ENCODE data around the gene ZNF608. TPM values are rescaled to one million over a fixed set of nuclear protein-coding genes. Genes with fewer than 3 reads are reported as not detected.
A peak's percentile ranks its signal among the peaks of the same experiment; 100 is the strongest.

The ZNF608 gene, protein sequence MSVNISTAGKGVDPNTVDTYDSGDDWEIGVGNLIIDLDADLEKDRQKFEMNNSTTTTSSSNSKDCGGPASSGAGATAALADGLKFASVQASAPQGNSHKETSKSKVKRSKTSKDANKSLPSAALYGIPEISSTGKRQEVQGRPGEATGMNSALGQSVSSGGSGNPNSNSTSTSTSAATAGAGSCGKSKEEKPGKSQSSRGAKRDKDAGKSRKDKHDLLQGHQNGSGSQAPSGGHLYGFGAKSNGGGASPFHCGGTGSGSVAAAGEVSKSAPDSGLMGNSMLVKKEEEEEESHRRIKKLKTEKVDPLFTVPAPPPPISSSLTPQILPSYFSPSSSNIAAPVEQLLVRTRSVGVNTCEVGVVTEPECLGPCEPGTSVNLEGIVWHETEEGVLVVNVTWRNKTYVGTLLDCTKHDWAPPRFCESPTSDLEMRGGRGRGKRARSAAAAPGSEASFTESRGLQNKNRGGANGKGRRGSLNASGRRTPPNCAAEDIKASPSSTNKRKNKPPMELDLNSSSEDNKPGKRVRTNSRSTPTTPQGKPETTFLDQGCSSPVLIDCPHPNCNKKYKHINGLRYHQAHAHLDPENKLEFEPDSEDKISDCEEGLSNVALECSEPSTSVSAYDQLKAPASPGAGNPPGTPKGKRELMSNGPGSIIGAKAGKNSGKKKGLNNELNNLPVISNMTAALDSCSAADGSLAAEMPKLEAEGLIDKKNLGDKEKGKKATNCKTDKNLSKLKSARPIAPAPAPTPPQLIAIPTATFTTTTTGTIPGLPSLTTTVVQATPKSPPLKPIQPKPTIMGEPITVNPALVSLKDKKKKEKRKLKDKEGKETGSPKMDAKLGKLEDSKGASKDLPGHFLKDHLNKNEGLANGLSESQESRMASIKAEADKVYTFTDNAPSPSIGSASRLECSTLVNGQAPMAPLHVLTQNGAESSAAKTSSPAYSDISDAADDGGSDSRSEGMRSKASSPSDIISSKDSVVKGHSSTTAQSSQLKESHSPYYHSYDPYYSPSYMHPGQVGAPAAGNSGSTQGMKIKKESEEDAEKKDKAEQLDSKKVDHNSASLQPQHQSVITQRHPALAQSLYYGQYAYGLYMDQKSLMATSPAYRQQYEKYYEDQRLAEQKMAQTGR (N-terminal part only)
- 0.87 to 1.6 TPM (median 1.1 TPM) in 3 replicates for polyA plus RNA-seq
- 1.3 TPM for polyA plus RNA-seq (2011; ENCODE audit: low read depth)
- 0.84 and 0.95 TPM in 2 replicates for polyA plus RNA-seq (2011; cell fraction: cytosol; rRNA removed)
- polyA plus RNA-seq (2011; cell fraction: nucleus; rRNA removed): 3.2 and 4.1 TPM in 2 replicates
- 0.89 and 1.1 TPM in 2 replicates for polyA plus RNA-seq (2012; ENCODE audit: low replicate concordance)
- polyA minus RNA-seq: 2.1 to 2.8 TPM (median 2.4 TPM) in 3 replicates
- 0.58 TPM for polyA minus RNA-seq (2011; cell fraction: cytosol; rRNA and poly(A)+ RNA removed)
- 1.8 and 3.7 TPM in 2 replicates for polyA minus RNA-seq (2011; cell fraction: nucleus; rRNA and poly(A)+ RNA removed)

DNA sequence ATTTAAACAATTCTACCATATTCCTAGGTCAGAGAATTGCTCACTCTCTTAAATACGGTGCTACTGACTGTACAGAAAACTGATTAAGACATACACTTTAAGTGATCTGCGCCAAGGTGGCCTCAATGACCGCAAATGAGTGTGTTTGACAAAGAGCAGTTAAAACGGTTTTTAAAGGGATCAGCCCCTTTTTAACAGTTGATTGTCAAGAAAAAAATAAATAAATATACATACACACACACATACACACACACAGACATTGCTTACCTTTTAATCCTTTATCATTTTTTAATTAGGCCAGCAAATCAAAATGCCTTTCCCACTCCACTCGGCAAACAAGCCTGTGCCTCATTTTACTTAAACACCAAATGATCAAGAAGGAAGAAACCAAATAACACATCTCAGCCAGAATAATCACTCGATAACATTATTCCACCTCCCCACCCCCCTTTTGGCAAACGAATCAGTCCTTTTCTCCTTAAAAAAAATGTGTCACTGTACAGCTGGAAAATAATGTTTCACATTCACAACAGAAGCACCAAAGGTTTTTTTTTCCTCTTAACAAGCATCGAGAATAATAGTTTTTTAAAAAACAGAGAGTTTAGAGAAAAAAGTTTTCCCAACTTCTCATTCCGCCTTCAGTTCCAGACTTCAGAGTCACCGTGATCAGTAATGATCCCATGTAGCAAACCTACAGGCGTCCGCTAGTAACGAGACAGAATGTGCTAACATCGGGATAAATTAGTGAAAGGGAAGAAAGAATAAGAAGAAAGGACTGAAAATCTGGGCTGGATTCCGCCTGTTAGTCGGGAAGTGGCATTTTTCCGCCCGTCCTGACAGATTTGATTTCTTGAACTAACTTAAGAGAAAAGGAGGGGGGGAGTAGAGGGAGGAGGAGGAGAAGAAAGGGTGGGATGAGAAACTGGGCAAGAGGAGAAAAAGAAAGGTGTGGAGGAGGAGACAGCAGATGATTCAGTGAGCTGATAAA lies at the start of gene ZNF608:
ZNF608 (minus strand) TSS at position 712 of the 988 bp plus-strand sequence. CDS start 1,650 bp downstream, outside the sequence.
- no peak for DNase-seq (ENCODE audit: low read depth, low spot score)
- peak; percentile 5 for FAIRE-seq
- Histone ChIP-seq H3K4me2 (ENCODE audit: control insufficient read depth, extremely low read depth, insufficient read depth, low read depth, low read length) (peak within 1 kb of the TSS; percentile 88), H3K9me1 (ENCODE audit: control insufficient read depth, extremely low read depth, insufficient read depth, low read length) (no peaks in the 10 kb centered on the region), H3K9ac (ENCODE audit: control insufficient read depth, extremely low read depth, insufficient read depth, low read length) (peak within 1 kb of the TSS; percentile 73), H3K27me3 (ENCODE audit: control insufficient read depth, extremely low read depth, insufficient read depth, low read length) (peaks cover 16% of the 10 kb centered on the region), H4K20me1 (ENCODE audit: control insufficient read depth, extremely low read depth, insufficient read depth, low read length) (no peaks in the 10 kb centered on the region), H3K9me3 (ENCODE audit: control insufficient read depth, low read depth, low read length) (no peaks in the 10 kb centered on the region), H3K36me3 (ENCODE audit: control insufficient read depth in 2 of 2, extremely low read depth in 1 of 2, insufficient read depth in 2 of 2, low read length in 2 of 2) (no peaks in the 10 kb centered on the region), H3K79me2 (ENCODE audit: control insufficient read depth, insufficient read depth, low read length) (no peaks in the 10 kb centered on the region), H3K4me1 (ENCODE audit: control insufficient read depth, extremely low read depth, insufficient read depth, low read length) (peaks cover 31% of the 10 kb centered on the region), H2AFZ (ENCODE audit: control insufficient read depth, low read length) (peak within 1 kb of the TSS; percentile 74), H3K27ac (ENCODE audit: control insufficient read depth, insufficient read depth, low read length) (peak within 1 kb of the TSS; percentile 62), H3K4me3 (ENCODE audit: control insufficient read depth in 2 of 3, extremely low read depth in 1 of 3, insufficient read depth in 2 of 3, low read depth in 1 of 3, low read length in 3 of 3) (peak within 1 kb of the TSS; percentile 40 to 79 (median 77))
- TF ChIP-seq EZH2 (IDR thresholded peaks at IDR 0.05; ENCODE audit: low read length): no peak
- dilution Hi-C loops (cut with MboI; ENCODE audit: extremely low pct_ligation_motif_present, low sequenced_read_pairs): no loop called here

DNA sequence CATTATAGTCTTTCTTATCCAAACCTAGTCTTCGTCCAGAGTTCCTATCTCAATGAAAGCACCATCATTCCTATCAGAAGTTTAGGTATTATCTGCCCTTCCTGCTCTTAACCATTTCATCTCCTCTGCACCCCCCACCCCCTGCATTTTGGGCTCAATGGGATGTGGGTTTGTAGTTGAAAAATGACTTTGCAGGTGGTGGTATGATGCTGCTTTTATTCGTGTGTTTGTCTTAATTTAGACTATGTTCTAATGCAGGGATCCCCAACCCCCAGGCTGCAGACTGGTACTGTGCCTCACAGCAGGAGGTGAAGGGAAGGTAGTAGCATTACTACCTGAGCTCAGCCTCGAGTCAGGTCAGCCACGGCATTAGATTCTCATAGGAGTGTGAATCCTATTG lies 49.4 kb upstream of the ZNF608 start:
- no peak overlapping the region for H3K4me2 ChIP-seq (ENCODE audit: control insufficient read depth, extremely low read depth, insufficient read depth, low read depth, low read length)
- H3K27ac ChIP-seq (ENCODE audit: control insufficient read depth, insufficient read depth, low read length): no peak overlapping the region
- DNase-seq (ENCODE audit: low read depth, low spot score): no peak
- no peaks in the 10 kb centered on the region for H3K36me3 ChIP-seq (ENCODE audit: control insufficient read depth in 2 of 2, extremely low read depth in 1 of 2, insufficient read depth in 2 of 2, low read length in 2 of 2)
- dilution Hi-C loops (cut with MboI; ENCODE audit: extremely low pct_ligation_motif_present, low sequenced_read_pairs): no loop called here
- no peak overlapping the region for H3K9ac ChIP-seq (ENCODE audit: control insufficient read depth, extremely low read depth, insufficient read depth, low read length)
- H3K27me3 ChIP-seq (ENCODE audit: control insufficient read depth, extremely low read depth, insufficient read depth, low read length): no peaks in the 10 kb centered on the region
- no peak for FAIRE-seq
- H3K4me3 ChIP-seq (ENCODE audit: control insufficient read depth in 2 of 3, extremely low read depth in 1 of 3, insufficient read depth in 2 of 3, low read depth in 1 of 3, low read length in 3 of 3): no peak overlapping the region
- TF ChIP-seq EZH2 (IDR thresholded peaks at IDR 0.05; ENCODE audit: low read length): no peak
- TF ChIP-seq, protein P1, sequence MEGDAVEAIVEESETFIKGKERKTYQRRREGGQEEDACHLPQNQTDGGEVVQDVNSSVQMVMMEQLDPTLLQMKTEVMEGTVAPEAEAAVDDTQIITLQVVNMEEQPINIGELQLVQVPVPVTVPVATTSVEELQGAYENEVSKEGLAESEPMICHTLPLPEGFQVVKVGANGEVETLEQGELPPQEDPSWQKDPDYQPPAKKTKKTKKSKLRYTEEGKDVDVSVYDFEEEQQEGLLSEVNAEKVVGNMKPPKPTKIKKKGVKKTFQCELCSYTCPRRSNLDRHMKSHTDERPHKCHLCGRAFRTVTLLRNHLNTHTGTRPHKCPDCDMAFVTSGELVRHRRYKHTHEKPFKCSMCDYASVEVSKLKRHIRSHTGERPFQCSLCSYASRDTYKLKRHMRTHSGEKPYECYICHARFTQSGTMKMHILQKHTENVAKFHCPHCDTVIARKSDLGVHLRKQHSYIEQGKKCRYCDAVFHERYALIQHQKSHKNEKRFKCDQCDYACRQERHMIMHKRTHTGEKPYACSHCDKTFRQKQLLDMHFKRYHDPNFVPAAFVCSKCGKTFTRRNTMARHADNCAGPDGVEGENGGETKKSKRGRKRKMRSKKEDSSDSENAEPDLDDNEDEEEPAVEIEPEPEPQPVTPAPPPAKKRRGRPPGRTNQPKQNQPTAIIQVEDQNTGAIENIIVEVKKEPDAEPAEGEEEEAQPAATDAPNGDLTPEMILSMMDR (optimal IDR thresholded peaks at IDR 0.05 in 1 of 3, IDR thresholded peaks at IDR 0.05 in 1 of 3, conservative IDR thresholded peaks at IDR 0.05 in 1 of 3; ENCODE audit: extremely low read depth in 1 of 3, insufficient read depth in 2 of 3, low read length in 3 of 3): no peak
- no peaks in the 10 kb centered on the region for H3K9me3 ChIP-seq (ENCODE audit: control insufficient read depth, low read depth, low read length)
- no peaks in the 10 kb centered on the region for H3K9me1 ChIP-seq (ENCODE audit: control insufficient read depth, extremely low read depth, insufficient read depth, low read length)
- H3K4me1 ChIP-seq (ENCODE audit: control insufficient read depth, extremely low read depth, insufficient read depth, low read length): peaks cover 1% of the 10 kb centered on the region
- no peaks in the 10 kb centered on the region for H3K79me2 ChIP-seq (ENCODE audit: control insufficient read depth, insufficient read depth, low read length)
- no peaks in the 10 kb centered on the region for H4K20me1 ChIP-seq (ENCODE audit: control insufficient read depth, extremely low read depth, insufficient read depth, low read length)
- H2AFZ ChIP-seq (ENCODE audit: control insufficient read depth, low read length): no peak overlapping the region
